ENCODE measurements around the gene SGCA. TPM values are rescaled to one million over a fixed set of nuclear protein-coding genes. Genes with fewer than 3 reads are reported as not detected.
A peak's percentile ranks its signal among the peaks of the same experiment; 100 is the strongest.

SGCA gene
- total RNA-seq, 1 donor from 2014 or later: 12.0 TPM

- H3K36me3 Mint-ChIP-seq (ENCODE audit: unreplicated experiment): peaks cover 9% of the 10 kb centered on the region
- DNase-seq (ENCODE audit: extremely low spot score, unreplicated experiment): no peak
- peaks cover 14% of the 10 kb centered on the region for H3K4me1 Mint-ChIP-seq (ENCODE audit: unreplicated experiment)
- H3K27ac Mint-ChIP-seq (ENCODE audit: unreplicated experiment): no peak overlapping the region
- H3K27me3 Mint-ChIP-seq (ENCODE audit: unreplicated experiment): no peaks in the 10 kb centered on the region
- no peak overlapping the region for H3K4me3 Mint-ChIP-seq (ENCODE audit: unreplicated experiment)
- no peak for TF ChIP-seq CTCF (IDR thresholded peaks at IDR 0.05)
- no peaks in the 10 kb centered on the region for H3K9me3 Mint-ChIP-seq (ENCODE audit: unreplicated experiment)
Measured at GRCh38 chr17:50120475-50121253, 45.1 kb upstream of the SGCA start.

GRCh38 chr17:50122945-50123344 is 42.9 kb upstream of the SGCA start:
- Mint-ChIP-seq H3K27ac (ENCODE audit: unreplicated experiment) (no peak overlapping the region), H3K4me1 (ENCODE audit: unreplicated experiment) (peaks cover 23% of the 10 kb centered on the region), H3K9me3 (ENCODE audit: unreplicated experiment) (no peaks in the 10 kb centered on the region), H3K36me3 (ENCODE audit: unreplicated experiment) (peaks cover 9% of the 10 kb centered on the region), H3K27me3 (ENCODE audit: unreplicated experiment) (no peaks in the 10 kb centered on the region), H3K4me3 (ENCODE audit: unreplicated experiment) (no peak overlapping the region)
- TF ChIP-seq CTCF (IDR thresholded peaks at IDR 0.05): no peak
- DNase-seq (ENCODE audit: extremely low spot score, unreplicated experiment): no peak

GRCh38 chr17:50123649-50124349 is 42.0 kb upstream of the SGCA start:
- H3K4me3 Mint-ChIP-seq (ENCODE audit: unreplicated experiment): no peak overlapping the region
- no peak for TF ChIP-seq CTCF (IDR thresholded peaks at IDR 0.05)
- peaks cover 29% of the 10 kb centered on the region for H3K4me1 Mint-ChIP-seq (ENCODE audit: unreplicated experiment)
- DNase-seq (ENCODE audit: extremely low spot score, unreplicated experiment): no peak
- peaks cover 9% of the 10 kb centered on the region for H3K36me3 Mint-ChIP-seq (ENCODE audit: unreplicated experiment)
- no peaks in the 10 kb centered on the region for H3K9me3 Mint-ChIP-seq (ENCODE audit: unreplicated experiment)
- H3K27ac Mint-ChIP-seq (ENCODE audit: unreplicated experiment): peak overlapping the region; percentile 86
- H3K27me3 Mint-ChIP-seq (ENCODE audit: unreplicated experiment): no peaks in the 10 kb centered on the region

- Mint-ChIP-seq H3K27ac (ENCODE audit: unreplicated experiment) (no peak overlapping the region), H3K4me1 (ENCODE audit: unreplicated experiment) (peaks cover 31% of the 10 kb centered on the region), H3K27me3 (ENCODE audit: unreplicated experiment) (no peaks in the 10 kb centered on the region), H3K9me3 (ENCODE audit: unreplicated experiment) (no peaks in the 10 kb centered on the region), H3K36me3 (ENCODE audit: unreplicated experiment) (peaks cover 4% of the 10 kb centered on the region), H3K4me3 (ENCODE audit: unreplicated experiment) (no peak overlapping the region)
- no peak for TF ChIP-seq CTCF (IDR thresholded peaks at IDR 0.05)
- DNase-seq (ENCODE audit: extremely low spot score, unreplicated experiment): no peak
Measured at GRCh38 chr17:50125420-50125997, 40.3 kb upstream of the SGCA start.
